Putamen (tissue), 1 donor: Measurements from ENCODE around the gene MED9.
"Not testable (repeated sequence)": the region's sequence is repeated elsewhere in the genome, so short reads cannot be mapped to it uniquely, and the experiment has no call there.

Experiments
- DNase-seq: peaks from one replicate; pipeline ENCODE4 v3.0.0-alpha.2; 2016; ENCODE audit warnings: low spot score

Gene MED9

GRCh38 chr17:17476865-17477467, at the start of gene MED9:
MED9 (plus strand) TSS chr17:17477000; CDS start chr17:17477042, 42 bp downstream.
- peak; percentile 91 for DNase-seq

- DNase-seq: no peak
Measured at GRCh38 chr17:17429222-17429621, 47.6 kb upstream of the MED9 start.

GRCh38 chr17:17430924-17431323, 45.9 kb upstream of the MED9 start:
- not testable (repeated sequence) for DNase-seq

GRCh38 chr17:17431605-17432004, 45.2 kb upstream of the MED9 start:
- DNase-seq: no peak

- no peak for DNase-seq
Measured at GRCh38 chr17:17433000-17433703, 43.6 kb upstream of the MED9 start.

GRCh38 chr17:17434477-17434876, 42.3 kb upstream of the MED9 start:
- DNase-seq: no peak

GRCh38 chr17:17435323-17435722, 41.5 kb upstream of the MED9 start:
- DNase-seq: no peak

GRCh38 chr17:17437461-17437860, 39.3 kb upstream of the MED9 start:
- DNase-seq: no peak

- no peak for DNase-seq
Measured at GRCh38 chr17:17437893-17438292, 38.9 kb upstream of the MED9 start.

GRCh38 chr17:17440010-17440843, 36.6 kb upstream of the MED9 start:
- peak; percentile 59 for DNase-seq

- no peak for DNase-seq
Measured at GRCh38 chr17:17440938-17441675, 35.7 kb upstream of the MED9 start.

- no peak for DNase-seq
Measured at GRCh38 chr17:17443173-17443572, 33.6 kb upstream of the MED9 start.

GRCh38 chr17:17445296-17445924, 31.4 kb upstream of the MED9 start:
- DNase-seq: no peak

GRCh38 chr17:17445925-17446665, 30.7 kb upstream of the MED9 start:
- no peak for DNase-seq

- DNase-seq: no peak
Measured at GRCh38 chr17:17446666-17447155, 30.1 kb upstream of the MED9 start.

- no peak for DNase-seq
Measured at GRCh38 chr17:17447264-17447663, 29.5 kb upstream of the MED9 start.

GRCh38 chr17:17448076-17448475, 28.7 kb upstream of the MED9 start:
- DNase-seq: no peak

GRCh38 chr17:17448723-17449122, 28.1 kb upstream of the MED9 start:
- DNase-seq: no peak

- DNase-seq: no peak
Measured at GRCh38 chr17:17453088-17453487, 23.7 kb upstream of the MED9 start.

GRCh38 chr17:17454276-17454675, 22.5 kb upstream of the MED9 start:
- DNase-seq: no peak

GRCh38 chr17:17454700-17455099, 22.1 kb upstream of the MED9 start:
- not testable (repeated sequence) for DNase-seq
